ENCODE measurements around the gene HSDL2. TPM values are rescaled to one million over a fixed set of nuclear protein-coding genes. Genes with fewer than 3 reads are reported as not detected.

Gene HSDL2
- total and polyA plus RNA-seq, 10 of the 15 experiments (the other 5 are each of a cell fraction or from before 2014, with no cell fraction given) = 20.9 to 46.1 (median 27.0) TPM

DNA sequence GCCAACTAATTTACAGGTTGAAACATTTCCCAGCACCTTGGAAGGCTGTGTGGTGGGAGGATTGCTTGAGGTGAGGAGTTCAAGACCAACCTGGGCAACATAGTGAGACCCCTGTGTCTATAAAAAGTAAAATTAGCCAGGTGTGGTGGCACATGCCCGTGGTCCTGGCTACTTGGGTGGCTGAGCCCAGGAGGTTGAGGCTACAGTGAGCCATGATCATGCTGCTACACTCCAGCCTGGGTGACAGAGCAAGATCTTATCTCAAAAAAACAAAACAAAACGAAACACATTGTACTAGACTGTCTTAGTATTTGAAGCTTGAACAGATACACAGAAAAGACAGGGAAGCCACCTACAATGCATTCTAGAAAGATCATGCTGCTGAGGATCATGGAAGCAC, 2.8 kb upstream of the HSDL2 start (continued):
- TF ChIP-seq, protein P1, sequence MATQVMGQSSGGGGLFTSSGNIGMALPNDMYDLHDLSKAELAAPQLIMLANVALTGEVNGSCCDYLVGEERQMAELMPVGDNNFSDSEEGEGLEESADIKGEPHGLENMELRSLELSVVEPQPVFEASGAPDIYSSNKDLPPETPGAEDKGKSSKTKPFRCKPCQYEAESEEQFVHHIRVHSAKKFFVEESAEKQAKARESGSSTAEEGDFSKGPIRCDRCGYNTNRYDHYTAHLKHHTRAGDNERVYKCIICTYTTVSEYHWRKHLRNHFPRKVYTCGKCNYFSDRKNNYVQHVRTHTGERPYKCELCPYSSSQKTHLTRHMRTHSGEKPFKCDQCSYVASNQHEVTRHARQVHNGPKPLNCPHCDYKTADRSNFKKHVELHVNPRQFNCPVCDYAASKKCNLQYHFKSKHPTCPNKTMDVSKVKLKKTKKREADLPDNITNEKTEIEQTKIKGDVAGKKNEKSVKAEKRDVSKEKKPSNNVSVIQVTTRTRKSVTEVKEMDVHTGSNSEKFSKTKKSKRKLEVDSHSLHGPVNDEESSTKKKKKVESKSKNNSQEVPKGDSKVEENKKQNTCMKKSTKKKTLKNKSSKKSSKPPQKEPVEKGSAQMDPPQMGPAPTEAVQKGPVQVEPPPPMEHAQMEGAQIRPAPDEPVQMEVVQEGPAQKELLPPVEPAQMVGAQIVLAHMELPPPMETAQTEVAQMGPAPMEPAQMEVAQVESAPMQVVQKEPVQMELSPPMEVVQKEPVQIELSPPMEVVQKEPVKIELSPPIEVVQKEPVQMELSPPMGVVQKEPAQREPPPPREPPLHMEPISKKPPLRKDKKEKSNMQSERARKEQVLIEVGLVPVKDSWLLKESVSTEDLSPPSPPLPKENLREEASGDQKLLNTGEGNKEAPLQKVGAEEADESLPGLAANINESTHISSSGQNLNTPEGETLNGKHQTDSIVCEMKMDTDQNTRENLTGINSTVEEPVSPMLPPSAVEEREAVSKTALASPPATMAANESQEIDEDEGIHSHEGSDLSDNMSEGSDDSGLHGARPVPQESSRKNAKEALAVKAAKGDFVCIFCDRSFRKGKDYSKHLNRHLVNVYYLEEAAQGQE (IDR thresholded peaks at IDR 0.05; ENCODE audit: low read depth, low read length) = no peak
- TF ChIP-seq, protein P2, sequence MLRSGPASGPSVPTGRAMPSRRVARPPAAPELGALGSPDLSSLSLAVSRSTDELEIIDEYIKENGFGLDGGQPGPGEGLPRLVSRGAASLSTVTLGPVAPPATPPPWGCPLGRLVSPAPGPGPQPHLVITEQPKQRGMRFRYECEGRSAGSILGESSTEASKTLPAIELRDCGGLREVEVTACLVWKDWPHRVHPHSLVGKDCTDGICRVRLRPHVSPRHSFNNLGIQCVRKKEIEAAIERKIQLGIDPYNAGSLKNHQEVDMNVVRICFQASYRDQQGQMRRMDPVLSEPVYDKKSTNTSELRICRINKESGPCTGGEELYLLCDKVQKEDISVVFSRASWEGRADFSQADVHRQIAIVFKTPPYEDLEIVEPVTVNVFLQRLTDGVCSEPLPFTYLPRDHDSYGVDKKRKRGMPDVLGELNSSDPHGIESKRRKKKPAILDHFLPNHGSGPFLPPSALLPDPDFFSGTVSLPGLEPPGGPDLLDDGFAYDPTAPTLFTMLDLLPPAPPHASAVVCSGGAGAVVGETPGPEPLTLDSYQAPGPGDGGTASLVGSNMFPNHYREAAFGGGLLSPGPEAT (IDR thresholded peaks at IDR 0.05; ENCODE audit: low read depth) = no peak
- TF ChIP-seq ESRRA (IDR thresholded peaks at IDR 0.05; ENCODE audit: low read length) (no peak), PAX8 (IDR thresholded peaks at IDR 0.05) (no peak), NRF1 (conservative IDR thresholded peaks at IDR 0.05; ENCODE audit: low read depth, low read length) (no peak), EP300 (IDR thresholded peaks at IDR 0.05; ENCODE audit: borderline replicate concordance in 1 of 2, control insufficient read depth in 1 of 2, low read depth in 2 of 2, low read length in 2 of 2) (no peak), POLR2A (IDR thresholded peaks at IDR 0.05; ENCODE audit: low read depth, low read length) (no peak)
- TF ChIP-seq, protein P3, sequence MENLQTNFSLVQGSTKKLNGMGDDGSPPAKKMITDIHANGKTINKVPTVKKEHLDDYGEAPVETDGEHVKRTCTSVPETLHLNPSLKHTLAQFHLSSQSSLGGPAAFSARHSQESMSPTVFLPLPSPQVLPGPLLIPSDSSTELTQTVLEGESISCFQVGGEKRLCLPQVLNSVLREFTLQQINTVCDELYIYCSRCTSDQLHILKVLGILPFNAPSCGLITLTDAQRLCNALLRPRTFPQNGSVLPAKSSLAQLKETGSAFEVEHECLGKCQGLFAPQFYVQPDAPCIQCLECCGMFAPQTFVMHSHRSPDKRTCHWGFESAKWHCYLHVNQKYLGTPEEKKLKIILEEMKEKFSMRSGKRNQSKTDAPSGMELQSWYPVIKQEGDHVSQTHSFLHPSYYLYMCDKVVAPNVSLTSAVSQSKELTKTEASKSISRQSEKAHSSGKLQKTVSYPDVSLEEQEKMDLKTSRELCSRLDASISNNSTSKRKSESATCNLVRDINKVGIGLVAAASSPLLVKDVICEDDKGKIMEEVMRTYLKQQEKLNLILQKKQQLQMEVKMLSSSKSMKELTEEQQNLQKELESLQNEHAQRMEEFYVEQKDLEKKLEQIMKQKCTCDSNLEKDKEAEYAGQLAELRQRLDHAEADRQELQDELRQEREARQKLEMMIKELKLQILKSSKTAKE (IDR thresholded peaks at IDR 0.05; ENCODE audit: low read depth, poor library complexity, severe bottlenecking) = no peak
- TF ChIP-seq, protein P4, sequence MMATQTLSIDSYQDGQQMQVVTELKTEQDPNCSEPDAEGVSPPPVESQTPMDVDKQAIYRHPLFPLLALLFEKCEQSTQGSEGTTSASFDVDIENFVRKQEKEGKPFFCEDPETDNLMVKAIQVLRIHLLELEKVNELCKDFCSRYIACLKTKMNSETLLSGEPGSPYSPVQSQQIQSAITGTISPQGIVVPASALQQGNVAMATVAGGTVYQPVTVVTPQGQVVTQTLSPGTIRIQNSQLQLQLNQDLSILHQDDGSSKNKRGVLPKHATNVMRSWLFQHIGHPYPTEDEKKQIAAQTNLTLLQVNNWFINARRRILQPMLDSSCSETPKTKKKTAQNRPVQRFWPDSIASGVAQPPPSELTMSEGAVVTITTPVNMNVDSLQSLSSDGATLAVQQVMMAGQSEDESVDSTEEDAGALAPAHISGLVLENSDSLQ (IDR thresholded peaks at IDR 0.05) = no peak
